RPMI7951 (cell line): ENCODE measurements around the gene RIMBP2. TPM values are rescaled to one million over a fixed set of nuclear protein-coding genes. Genes with fewer than 3 reads are reported as not detected.
"Not testable (repeated sequence)": the region's sequence is repeated elsewhere in the genome, so short reads cannot be mapped to it uniquely, and the experiment has no call there.

Experiments
- DNase-seq: peaks from one replicate; pipeline ENCODE4 v3.0.0-alpha.2; 2012; ENCODE audit warnings: low read depth
- total RNA-seq: library from RNA; depleted of rRNA; stranded (reverse); fragments of >200 nt; shearing (Covaris generic); gene quantifications from 2 replicates; pipeline ENCODE4 v1.2.3, GENCODE V29; 2014; rRNA removed

Gene RIMBP2
- not detected in 2 replicates for total RNA-seq

GRCh38 chr12:130715998-130716968 is at the start of gene RIMBP2:
RIMBP2 (minus strand) TSS chr12:130716299; CDS start chr12:130479013, 237,286 bp downstream.
- peak; percentile 7 for DNase-seq

GRCh38 chr12:130765186-130765659 is 49.1 kb upstream of the RIMBP2 start:
- DNase-seq = peak; percentile 35

- DNase-seq = peak; percentile 42
These were observed 48.5 kb upstream of the RIMBP2 start for GRCh38 chr12:130764475-130765185.

GRCh38 chr12:130764073-130764472 is 48.0 kb upstream of the RIMBP2 start:
- DNase-seq = peak; percentile 29

- DNase-seq = no peak
These were observed 46.2 kb upstream of the RIMBP2 start for GRCh38 chr12:130762319-130762675.

- DNase-seq = peak; percentile 59
These were observed 45.6 kb upstream of the RIMBP2 start for GRCh38 chr12:130761537-130762318.

GRCh38 chr12:130754234-130754901 is 38.3 kb upstream of the RIMBP2 start:
- DNase-seq = no peak

GRCh38 chr12:130752692-130753230 is 36.7 kb upstream of the RIMBP2 start:
- DNase-seq = no peak

GRCh38 chr12:130752037-130752436 is 35.9 kb upstream of the RIMBP2 start:
- DNase-seq = not testable (repeated sequence)

GRCh38 chr12:130748786-130749185 is 32.7 kb upstream of the RIMBP2 start:
- DNase-seq = no peak

- DNase-seq = peak; percentile 42
These were observed 32.0 kb upstream of the RIMBP2 start for GRCh38 chr12:130747867-130748740.

- no peak for DNase-seq
These were observed 30.4 kb upstream of the RIMBP2 start for GRCh38 chr12:130746546-130746945.

GRCh38 chr12:130745921-130746320 is 29.8 kb upstream of the RIMBP2 start:
- no peak for DNase-seq

- DNase-seq = no peak
These were observed 28.2 kb upstream of the RIMBP2 start for GRCh38 chr12:130744274-130744673.

GRCh38 chr12:130743606-130744005 is 27.5 kb upstream of the RIMBP2 start:
- no peak for DNase-seq

- DNase-seq = no peak
These were observed 27.1 kb upstream of the RIMBP2 start for GRCh38 chr12:130743176-130743575.

GRCh38 chr12:130742716-130743115 is 26.6 kb upstream of the RIMBP2 start:
- no peak for DNase-seq

- no peak for DNase-seq
These were observed 26.0 kb upstream of the RIMBP2 start for GRCh38 chr12:130742112-130742511.

GRCh38 chr12:130739571-130739970 is 23.5 kb upstream of the RIMBP2 start:
- no peak for DNase-seq

GRCh38 chr12:130738403-130738802 is 22.3 kb upstream of the RIMBP2 start:
- not testable (repeated sequence) for DNase-seq
